Activated effector memory CD4-positive, alpha-beta T cell treated with Interleukin-2 at 50 U/mL for 16 hours (primary cell): ENCODE data around the gene CD3D.
"Not testable (repeated sequence)": the region's sequence is repeated elsewhere in the genome, so short reads cannot be mapped to it uniquely, and the experiment has no call there.

ENCODE experiments used
- DNase-seq: peaks from one replicate; pipeline ENCODE4 v3.0.0-alpha.2; 2020

CD3D gene

GRCh38 chr11:118338637-118339061, 3.9 kb downstream of the CD3D start:
- peak; percentile 77 for DNase-seq

GRCh38 chr11:118334745-118335144, 7.8 kb downstream of the CD3D start:
- no peak for DNase-seq

GRCh38 chr11:118328745-118329144, 13.8 kb downstream of the CD3D start:
- DNase-seq: no peak

- DNase-seq: no peak
Observed at GRCh38 chr11:118325283-118325682, 17.2 kb downstream of the CD3D start.

GRCh38 chr11:118322721-118323120, 19.8 kb downstream of the CD3D start:
- DNase-seq: no peak

- no peak for DNase-seq
Observed at GRCh38 chr11:118321386-118322082, 21.0 kb downstream of the CD3D start.

- DNase-seq: no peak
Observed at GRCh38 chr11:118320515-118320914, 22.0 kb downstream of the CD3D start.

- DNase-seq: no peak
Observed at GRCh38 chr11:118319337-118319707, 23.2 kb downstream of the CD3D start.

GRCh38 chr11:118318581-118319336, 23.7 kb downstream of the CD3D start:
- no peak for DNase-seq

- no peak for DNase-seq
Observed at GRCh38 chr11:118318124-118318523, 24.4 kb downstream of the CD3D start.

GRCh38 chr11:118314988-118315411, 27.5 kb downstream of the CD3D start:
- no peak for DNase-seq

- no peak for DNase-seq
Observed at GRCh38 chr11:118313242-118313641, 29.3 kb downstream of the CD3D start.

- DNase-seq: no peak
Observed at GRCh38 chr11:118312328-118312727, 30.2 kb downstream of the CD3D start.

GRCh38 chr11:118311518-118311917, 31.0 kb downstream of the CD3D start:
- no peak for DNase-seq

GRCh38 chr11:118310781-118311485, 31.6 kb downstream of the CD3D start:
- DNase-seq: no peak

- no peak for DNase-seq
Observed at GRCh38 chr11:118310271-118310670, 32.2 kb downstream of the CD3D start.

GRCh38 chr11:118308995-118309528, 33.4 kb downstream of the CD3D start:
- DNase-seq: not testable (repeated sequence)

GRCh38 chr11:118306556-118306955, 35.9 kb downstream of the CD3D start:
- no peak for DNase-seq

GRCh38 chr11:118305726-118306125, 36.8 kb downstream of the CD3D start:
- DNase-seq: peak; percentile 36

- peak; percentile 64 for DNase-seq
Observed at GRCh38 chr11:118304568-118305248, 37.8 kb downstream of the CD3D start, which contains the start of gene CD3E. CD3E (plus strand) TSS chr11:118304730; CDS start chr11:118304953, 223 bp downstream.

GRCh38 chr11:118304227-118304567, 38.3 kb downstream of the CD3D start:
- DNase-seq: no peak

- no peak for DNase-seq
Observed at GRCh38 chr11:118301600-118302195, 40.8 kb downstream of the CD3D start.
